Endothelial cell of umbilical vein (primary cell): ENCODE data around the gene HOXD12. TPM values are rescaled to one million over a fixed set of nuclear protein-coding genes. Genes with fewer than 3 reads are reported as not detected.

Experiments
- BruUV-seq: library from RNA; stranded (reverse); fragments of 400-500 nt; replicated peaks from 2 replicates; lab custom pipeline; 2021; lab: Mats Ljungman, UMichigan
- CTCF ChIA-PET: fragments of 300-600, 350-600 bp; sonication (Branson Sonifier 250); formaldehyde crosslinking; loops from one replicate; lab custom pipeline; 2021; ENCODE audit warnings: antibody characterized with exemption, inconsistent platforms; lab: Charles Lee
- POLR2A ChIA-PET: fragments of 300-600, 350-600 bp; sonication (Branson Sonifier 250); formaldehyde crosslinking; loops from one replicate; lab custom pipeline; 2021; ENCODE audit warnings: antibody characterized with exemption, inconsistent platforms; lab: Charles Lee
- DNase-seq: peaks from one replicate; pipeline ENCODE4 v3.0.0-alpha.2; 2011; ENCODE audit warnings: low read depth, low spot score
- FAIRE-seq: peaks from 2 replicates; lab custom pipeline; 2011; peaks lifted over from hg19 to GRCh38; lab: Jason Lieb, UNC
- H2AFZ ChIP-seq: 2 replicates; pipeline ENCODE4 v1.6.0; 2012; ENCODE audit warnings: low read depth, low read length, control low read depth, inconsistent platforms
- H3K27ac ChIP-seq: 2 replicates; pipeline ENCODE4 v1.5.1; 2011; ENCODE audit warnings: low read depth, mild to moderate bottlenecking, control low read depth, low read length, moderate library complexity; ENCODE audit not compliant: insufficient read depth
- H3K27me3 ChIP-seq, 2 experiments: 2 replicates each; pipeline versions ENCODE4 v1.6.0 to v1.6.1; 2011; ENCODE audit warnings: low read length in 2 of 2, mixed read lengths in 1 of 2; ENCODE audit not compliant: control insufficient read depth in 2 of 2, insufficient read depth in 2 of 2
- H3K36me3 ChIP-seq, 2 experiments: 2 replicates in 1 of 2; 3 replicates in 1 of 2; pipeline ENCODE4 v1.5.1; 2011; ENCODE audit warnings: low read length in 2 of 2, mild to moderate bottlenecking in 1 of 2, moderate library complexity in 1 of 2; ENCODE audit not compliant: control insufficient read depth in 2 of 2, insufficient read depth in 2 of 2; ENCODE audit errors: extremely low read depth in 1 of 2
- H3K4me1 ChIP-seq: 3 replicates; pipeline ENCODE4 v1.5.1; 2011; ENCODE audit warnings: mild to moderate bottlenecking, low read length; ENCODE audit not compliant: control insufficient read depth, insufficient read depth; ENCODE audit errors: extremely low read depth
- H3K4me2 ChIP-seq: 2 replicates; pipeline ENCODE4 v1.6.1; 2011; ENCODE audit warnings: low read length, control low read depth, mixed read lengths; ENCODE audit not compliant: insufficient read depth
- H3K4me3 ChIP-seq, 3 experiments: fragments of 200-600 bp in 1 of 3; sonication (generic), shearing (Covaris generic) in 1 of 3; replicated peaks in 1 of 3; 2 replicates each; pipeline ENCODE4 v1.5.1; 2011 to 2016; ENCODE audit warnings: control low read depth in 3 of 3, low read length in 3 of 3, mild to moderate bottlenecking in 2 of 3, inconsistent platforms in 1 of 3, low read depth in 1 of 3, moderate library complexity in 1 of 3; ENCODE audit not compliant: insufficient read depth in 1 of 3
- H3K79me2 ChIP-seq: 2 replicates; pipeline ENCODE4 v1.6.0; 2012; ENCODE audit warnings: low read length, inconsistent platforms; ENCODE audit not compliant: control insufficient read depth, insufficient read depth
- H3K9ac ChIP-seq: replicated peaks from 2 replicates; pipeline ENCODE3; 2011; ENCODE audit warnings: low read length, control low read depth; ENCODE audit not compliant: insufficient read depth; ENCODE audit errors: extremely low read depth
- H3K9me1 ChIP-seq: replicated peaks from 3 replicates; pipeline ENCODE4 v1.6.0; 2011; ENCODE audit warnings: mild to moderate bottlenecking, low read length; ENCODE audit not compliant: control insufficient read depth, insufficient read depth; ENCODE audit errors: extremely low read depth
- H3K9me3 ChIP-seq: replicated peaks from 2 replicates; pipeline ENCODE4 v1.5.1; 2012; ENCODE audit warnings: low read length, inconsistent platforms; ENCODE audit not compliant: control insufficient read depth, insufficient read depth
- H4K20me1 ChIP-seq: replicated peaks from 2 replicates; pipeline ENCODE3; 2011; ENCODE audit warnings: mild to moderate bottlenecking, low read length; ENCODE audit not compliant: control insufficient read depth, insufficient read depth; ENCODE audit errors: extremely low read depth
- EZH2 ChIP-seq: IDR thresholded peaks from 2 replicates; pipeline ENCODE4 v1.6.1; 2012; ENCODE audit warnings: borderline replicate concordance, low read depth, mild to moderate bottlenecking, moderate library complexity, low read length, inconsistent platforms; ENCODE audit not compliant: severe bottlenecking
- FOS ChIP-seq: IDR thresholded peaks from 2 replicates; pipeline ENCODE4 v1.6.1; 2011; ENCODE audit warnings: mild to moderate bottlenecking, low read length, moderate library complexity, borderline replicate concordance; ENCODE audit not compliant: insufficient read depth
- GATA2 ChIP-seq: IDR thresholded peaks from 2 replicates; pipeline ENCODE4 v1.7.0; 2011; ENCODE audit warnings: low read depth, mild to moderate bottlenecking, moderate library complexity, mixed read lengths, low read length; ENCODE audit not compliant: insufficient read length, insufficient read depth
- JUN ChIP-seq: IDR thresholded peaks from 2 replicates; pipeline ENCODE4 v1.6.1; 2011; ENCODE audit warnings: borderline replicate concordance, low read depth; ENCODE audit not compliant: insufficient read length, insufficient read depth
- MYC ChIP-seq: IDR thresholded peaks from one replicate; pipeline ENCODE4 v1.6.1; 2011; ENCODE audit warnings: mild to moderate bottlenecking, low read depth, low read length
- POLR2A ChIP-seq: IDR thresholded peaks from 2 replicates; pipeline ENCODE4 v1.6.1; 2012; ENCODE audit warnings: low read depth, mild to moderate bottlenecking, control low read depth, low read length
- POLR2AphosphoS5 ChIP-seq: IDR thresholded peaks from 2 replicates; pipeline ENCODE4 v1.6.1; 2012; ENCODE audit warnings: low read depth, mild to moderate bottlenecking, control low read depth, low read length, moderate library complexity; ENCODE audit not compliant: insufficient read depth
- dilution Hi-C: fragments of 300-500 bp; cut with MboI; formaldehyde crosslinking; loops from one replicate; pipeline ENCODE4 v1.15.0; 2019; ENCODE audit warnings: low sequenced_read_pairs; ENCODE audit not compliant: extremely low pct_ligation_motif_present
- intact Hi-C: fragments of 100-400 bp; cut with micrococcal nuclease; formaldehyde crosslinking; loops from one replicate; pipeline ENCODE4 v1.10.0; 2022
- polyA plus RNA-seq, 4 experiments: library from polyadenylated mRNA; depleted of rRNA in 3 of 4; stranded (reverse) in 3 of 4; unstranded in 1 of 4; fragments of >200 nt; gene quantifications; 2 replicates each; pipeline versions ENCODE4 v1.2.1 to v1.2.3, GENCODE V29; 2011 to 2012; ENCODE audit warnings: missing spikeins in 1 of 4
- total RNA-seq: library from RNA; stranded (reverse); gene quantifications from 2 replicates; pipeline ENCODE4 v1.2.3, GENCODE V29; 2021
- TF ChIP-seq, protein P1 (sequence below): IDR thresholded peaks from 2 replicates; pipeline ENCODE4 v1.6.1; 2011; ENCODE audit not compliant: insufficient read depth, insufficient read length
- TF ChIP-seq, protein P2 (sequence below), 2 donors: IDR thresholded peaks; 1 replicate in 1 of 2; 2 replicates in 1 of 2; pipeline ENCODE4 v1.5.1; 2011; ENCODE audit warnings: low read length in 2 of 2, mild to moderate bottlenecking in 2 of 2, moderate library complexity in 2 of 2, control low read depth in 1 of 2, inconsistent platforms in 1 of 2, low read depth in 1 of 2; ENCODE audit not compliant: insufficient read depth in 1 of 2; ENCODE audit errors: extremely low read depth in 1 of 2

The HOXD12 gene
- total and polyA plus RNA-seq, 2 donors (not counting 3 experiments of a cell fraction or from before 2014, with no cell fraction given): not detected

DNA sequence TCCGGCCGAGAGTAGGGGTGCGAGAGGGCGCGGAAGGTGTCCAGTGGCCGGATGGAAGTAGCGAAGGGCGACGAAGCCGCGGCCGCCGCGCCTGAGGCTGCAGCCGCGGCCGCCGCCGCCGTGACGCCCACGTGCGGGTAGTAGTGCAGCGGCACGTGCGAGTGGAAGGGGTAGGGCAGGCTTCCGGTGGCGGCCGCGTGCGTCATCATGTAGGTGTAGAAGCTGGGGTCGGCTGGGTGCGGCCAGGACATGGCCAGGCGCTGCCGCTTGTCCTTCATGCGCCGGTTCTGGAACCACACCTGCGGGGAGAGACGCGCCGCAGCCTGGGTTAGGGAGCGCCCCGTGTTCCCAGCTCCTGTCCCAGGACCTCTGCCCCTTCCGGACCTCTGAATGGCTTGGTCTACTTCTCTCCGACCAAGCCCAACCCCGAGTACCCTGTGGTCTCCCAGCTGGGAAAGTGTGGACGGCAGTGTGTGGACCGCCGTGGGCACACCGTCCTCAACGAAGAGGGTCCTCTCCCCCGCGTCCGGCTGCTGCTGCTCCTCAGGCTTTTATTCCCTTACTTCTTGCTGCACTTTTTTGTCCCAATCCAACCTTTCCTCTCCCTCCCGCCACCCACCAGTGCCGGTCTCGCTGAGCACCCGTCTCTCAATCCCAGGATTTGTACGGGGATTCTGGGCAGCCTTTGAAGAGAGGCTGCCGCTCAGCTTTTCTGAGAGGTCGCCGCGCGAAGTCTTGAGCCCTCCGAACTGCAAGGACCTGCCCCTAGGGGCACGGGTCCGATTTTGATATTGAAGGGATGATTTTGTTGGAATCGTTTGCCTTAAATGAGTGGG lies 18.8 kb upstream of the HOXD12 start:
- CTCF ChIA-PET: interaction anchor here (0.6 to 2.8 kb wide), 10 partner anchors 8 to 719 kb away, joined by 3 to 19 read pairs (median 4); no protein-coding TSS in a partner anchor

DNA sequence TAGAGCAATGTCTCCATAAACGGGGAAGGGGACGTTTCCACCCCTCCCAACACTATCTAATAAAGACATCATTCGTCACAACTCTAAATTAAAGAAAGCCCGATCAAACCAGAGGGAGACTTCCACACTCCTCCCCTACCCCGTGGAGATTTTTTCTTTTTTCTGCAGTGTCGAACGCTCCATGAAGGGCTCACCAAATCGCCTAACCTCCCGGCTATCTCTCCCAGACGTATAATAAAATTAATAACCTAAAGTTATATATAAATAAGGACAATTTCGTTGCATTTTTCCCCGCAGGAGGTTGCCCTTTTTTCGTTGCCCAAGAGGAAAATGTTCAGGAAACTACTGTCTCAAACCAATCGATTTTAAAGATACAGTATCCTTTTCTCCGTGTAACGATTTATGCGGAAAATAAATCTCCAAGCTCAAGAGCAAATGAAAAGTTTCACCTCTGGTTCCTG lies 18.2 kb upstream of the HOXD12 start:
- no peak overlapping the region for H3K4me2 ChIP-seq
- dilution Hi-C loops: no loop called here
- intact Hi-C loops: loop anchor here (2.0 kb wide), 2 partner anchors 15 to 79 kb away; partner anchors contain the start of gene LNPK
- H2AFZ ChIP-seq: no peak overlapping the region
- H3K79me2 ChIP-seq: no peaks in the 10 kb centered on the region
- POLR2A ChIA-PET: no interaction called here
- no peaks in the 10 kb centered on the region for H3K9me1 ChIP-seq
- CTCF ChIA-PET: interaction anchor here (1.1 to 2.8 kb wide), 6 partner anchors 15 to 392 kb away, joined by 3 to 19 read pairs (median 5); no protein-coding TSS in a partner anchor
- TF ChIP-seq POLR2AphosphoS5: no peak
- no peak for TF ChIP-seq GATA2
- TF ChIP-seq FOS: no peak
- TF ChIP-seq, protein P1, sequence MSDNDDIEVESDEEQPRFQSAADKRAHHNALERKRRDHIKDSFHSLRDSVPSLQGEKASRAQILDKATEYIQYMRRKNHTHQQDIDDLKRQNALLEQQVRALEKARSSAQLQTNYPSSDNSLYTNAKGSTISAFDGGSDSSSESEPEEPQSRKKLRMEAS: no peak
- TF ChIP-seq POLR2A: no peak
- no peak for TF ChIP-seq EZH2
- TF ChIP-seq MYC: no peak
- no peak for TF ChIP-seq JUN
- TF ChIP-seq, protein P2, sequence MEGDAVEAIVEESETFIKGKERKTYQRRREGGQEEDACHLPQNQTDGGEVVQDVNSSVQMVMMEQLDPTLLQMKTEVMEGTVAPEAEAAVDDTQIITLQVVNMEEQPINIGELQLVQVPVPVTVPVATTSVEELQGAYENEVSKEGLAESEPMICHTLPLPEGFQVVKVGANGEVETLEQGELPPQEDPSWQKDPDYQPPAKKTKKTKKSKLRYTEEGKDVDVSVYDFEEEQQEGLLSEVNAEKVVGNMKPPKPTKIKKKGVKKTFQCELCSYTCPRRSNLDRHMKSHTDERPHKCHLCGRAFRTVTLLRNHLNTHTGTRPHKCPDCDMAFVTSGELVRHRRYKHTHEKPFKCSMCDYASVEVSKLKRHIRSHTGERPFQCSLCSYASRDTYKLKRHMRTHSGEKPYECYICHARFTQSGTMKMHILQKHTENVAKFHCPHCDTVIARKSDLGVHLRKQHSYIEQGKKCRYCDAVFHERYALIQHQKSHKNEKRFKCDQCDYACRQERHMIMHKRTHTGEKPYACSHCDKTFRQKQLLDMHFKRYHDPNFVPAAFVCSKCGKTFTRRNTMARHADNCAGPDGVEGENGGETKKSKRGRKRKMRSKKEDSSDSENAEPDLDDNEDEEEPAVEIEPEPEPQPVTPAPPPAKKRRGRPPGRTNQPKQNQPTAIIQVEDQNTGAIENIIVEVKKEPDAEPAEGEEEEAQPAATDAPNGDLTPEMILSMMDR (IDR thresholded peaks at IDR 0.05; ENCODE audit: extremely low read depth in 1 of 2, insufficient read depth in 1 of 2, low read depth in 1 of 2, low read length in 2 of 2): no peak
- H3K27ac ChIP-seq: no peak overlapping the region
- BruUV-seq: no TSS peak
- no peaks in the 10 kb centered on the region for H3K9me3 ChIP-seq
- no peak for FAIRE-seq
- DNase-seq: no peak
- H4K20me1 ChIP-seq: peaks cover 2% of the 10 kb centered on the region
- no peaks in the 10 kb centered on the region for H3K4me1 ChIP-seq
- H3K4me3 ChIP-seq: no peak overlapping the region
- peaks cover 84 to 97% of the 10 kb centered on the region in 2 experiments for H3K27me3 ChIP-seq
- H3K36me3 ChIP-seq: no peaks in the 10 kb centered on the region
- no peak overlapping the region for H3K9ac ChIP-seq

More for the DNA sequence above, 18.8 kb upstream of the HOXD12 start:
- no peaks in the 10 kb centered on the region for H3K36me3 ChIP-seq
- no peaks in the 10 kb centered on the region for H3K9me1 ChIP-seq
- dilution Hi-C loops (no loop called here), intact Hi-C loops (loop anchor here (2.0 kb wide), 2 partner anchors 16 to 78 kb away; partner anchors contain the start of gene LNPK)
- H3K27me3 ChIP-seq: peaks cover 82 to 97% of the 10 kb centered on the region in 2 experiments
- no peak overlapping the region for H3K27ac ChIP-seq
- H3K4me3 ChIP-seq: no peak overlapping the region
- no peaks in the 10 kb centered on the region for H3K79me2 ChIP-seq
- H3K4me1 ChIP-seq: no peaks in the 10 kb centered on the region
- no peak overlapping the region for H2AFZ ChIP-seq
- H3K4me2 ChIP-seq: no peak overlapping the region
- H4K20me1 ChIP-seq: peaks cover 2% of the 10 kb centered on the region
- no peak overlapping the region for H3K9ac ChIP-seq
- DNase-seq: no peak
- H3K9me3 ChIP-seq: no peaks in the 10 kb centered on the region
- FAIRE-seq: no peak
- BruUV-seq: no TSS peak
- no peak for TF ChIP-seq POLR2A
- peak; percentile 98 for TF ChIP-seq EZH2
- TF ChIP-seq FOS: no peak
- POLR2A ChIA-PET: no interaction called here
